ENCODE measurements around the gene MYL12A. TPM values are rescaled to one million over a fixed set of nuclear protein-coding genes. Genes with fewer than 3 reads are reported as not detected.

The MYL12A gene
- total and polyA plus RNA-seq, 2 experiments from 2014 or later, result 789 to 1,649 TPM

GRCh38 chr18:3235846-3236245 is 11.8 kb upstream of the MYL12A start:
- H3K36me3 ChIP-seq (ENCODE audit: low read depth), result no peaks in the 10 kb centered on the region
- no peaks in the 10 kb centered on the region for H3F3A ChIP-seq (ENCODE audit: insufficient read depth)
- TF ChIP-seq EZH2phosphoT487 (IDR thresholded peaks at IDR 0.05; ENCODE audit: insufficient read depth, low read depth) (no peak), EZH2 (IDR thresholded peaks at IDR 0.05; ENCODE audit: insufficient read depth, poor library complexity, severe bottlenecking) (no peak)
- H4K20me1 ChIP-seq (ENCODE audit: insufficient read depth), result no peaks in the 10 kb centered on the region
- no peak for DNase-seq
- no peak overlapping the region for H3K4me2 ChIP-seq (ENCODE audit: unreplicated experiment)
- WGBS, 2 experiments (ENCODE audit: low coverage in 1 of 2, low lambda C conversion rate in 2 of 2, missing lambda C conversion rate in 2 of 2), result 94 to 97% methylated on average over 2 of the region's 2 CpGs
- no peaks in the 10 kb centered on the region for H3K79me2 ChIP-seq (ENCODE audit: insufficient read depth)
- no peak overlapping the region for H3K27ac ChIP-seq
- no peak overlapping the region for H3K9ac ChIP-seq
- H3K27me3 ChIP-seq (replicated peaks; ENCODE audit: insufficient read depth), result no peaks in the 10 kb centered on the region
- no peaks in the 10 kb centered on the region for H3K4me1 ChIP-seq (ENCODE audit: insufficient read depth)
- H2AFZ ChIP-seq, result no peak overlapping the region
- in situ Hi-C loops (cut with MboI), result loop anchor here (5.0 kb wide), 1 partner anchor 79 kb away; no protein-coding TSS in a partner anchor
- no peaks in the 10 kb centered on the region for H3K9me3 ChIP-seq (ENCODE audit: low read depth)
- H3K9me2 ChIP-seq (ENCODE audit: insufficient read depth), result no peaks in the 10 kb centered on the region
- H3K4me3 ChIP-seq, result no peak overlapping the region

GRCh38 chr18:3236470-3236869 is 11.1 kb upstream of the MYL12A start:
- H3K79me2 ChIP-seq (ENCODE audit: insufficient read depth), result no peaks in the 10 kb centered on the region
- H3K4me3 ChIP-seq, result no peak overlapping the region
- in situ Hi-C loops (cut with MboI), result loop anchor here (5.0 kb wide), 1 partner anchor 79 kb away; no protein-coding TSS in a partner anchor
- no peak for TF ChIP-seq EZH2phosphoT487 (IDR thresholded peaks at IDR 0.05; ENCODE audit: insufficient read depth, low read depth)
- no peak for TF ChIP-seq EZH2 (IDR thresholded peaks at IDR 0.05; ENCODE audit: insufficient read depth, poor library complexity, severe bottlenecking)
- H3K9me3 ChIP-seq (ENCODE audit: low read depth), result no peaks in the 10 kb centered on the region
- no peaks in the 10 kb centered on the region for H3K36me3 ChIP-seq (ENCODE audit: low read depth)
- WGBS, 2 experiments (ENCODE audit: low coverage in 1 of 2, low lambda C conversion rate in 2 of 2, missing lambda C conversion rate in 2 of 2), result 67 to 68% methylated on average over 4 of the region's 4 CpGs
- H3F3A ChIP-seq (ENCODE audit: insufficient read depth), result no peaks in the 10 kb centered on the region
- DNase-seq, result no peak
- no peak overlapping the region for H3K9ac ChIP-seq
- no peaks in the 10 kb centered on the region for H3K27me3 ChIP-seq (replicated peaks; ENCODE audit: insufficient read depth)
- no peak overlapping the region for H3K4me2 ChIP-seq (ENCODE audit: unreplicated experiment)
- H3K27ac ChIP-seq, result no peak overlapping the region
- no peaks in the 10 kb centered on the region for H3K4me1 ChIP-seq (ENCODE audit: insufficient read depth)
- H3K9me2 ChIP-seq (ENCODE audit: insufficient read depth), result no peaks in the 10 kb centered on the region
- H4K20me1 ChIP-seq (ENCODE audit: insufficient read depth), result no peaks in the 10 kb centered on the region
- H2AFZ ChIP-seq, result no peak overlapping the region

GRCh38 chr18:3238742-3239141 is 8.9 kb upstream of the MYL12A start:
- WGBS, 2 experiments (ENCODE audit: low coverage in 1 of 2, low lambda C conversion rate in 2 of 2, missing lambda C conversion rate in 2 of 2), result 73 to 84% methylated on average over 2 of the region's 2 CpGs

GRCh38 chr18:3245185-3245564 is 2.4 kb upstream of the MYL12A start:
- Histone ChIP-seq H2AFZ (peak overlapping the region; percentile 89), H3K4me3 (peak overlapping the region; percentile 99)
- in situ Hi-C loops (cut with MboI), result loop anchor here (10.0 kb wide), 1 partner anchor 480 kb away; no protein-coding TSS in a partner anchor

More at GRCh38 chr18:3238742-3239141, 8.9 kb upstream of the MYL12A start:
- 0 out of 2 replicates have a peak, but pooled peaks cover 2% of the 10 kb centered on the region for H3K79me2 ChIP-seq (ENCODE audit: insufficient read depth)
- no peaks in the 10 kb centered on the region for H3K27me3 ChIP-seq (replicated peaks; ENCODE audit: insufficient read depth)
- TF ChIP-seq EZH2phosphoT487 (IDR thresholded peaks at IDR 0.05; ENCODE audit: insufficient read depth, low read depth) (no peak), EZH2 (IDR thresholded peaks at IDR 0.05; ENCODE audit: insufficient read depth, poor library complexity, severe bottlenecking) (no peak)
- peak; percentile 21 for DNase-seq
- H3K4me1 ChIP-seq (ENCODE audit: insufficient read depth), result no peaks in the 10 kb centered on the region
- H3K9me2 ChIP-seq (ENCODE audit: insufficient read depth), result no peaks in the 10 kb centered on the region
- H3K4me3 ChIP-seq, result no peak overlapping the region
- no peak overlapping the region for H3K9ac ChIP-seq
- no peaks in the 10 kb centered on the region for H3K9me3 ChIP-seq (ENCODE audit: low read depth)
- no peak overlapping the region for H3K27ac ChIP-seq
- no peaks in the 10 kb centered on the region for H4K20me1 ChIP-seq (ENCODE audit: insufficient read depth)
- H3K36me3 ChIP-seq (ENCODE audit: low read depth), result no peaks in the 10 kb centered on the region
- H2AFZ ChIP-seq, result no peak overlapping the region
- in situ Hi-C loops (cut with MboI), result loop anchor here (5.0 kb wide), 1 partner anchor 81 kb away; no protein-coding TSS in a partner anchor
- no peak overlapping the region for H3K4me2 ChIP-seq (ENCODE audit: unreplicated experiment)
- H3F3A ChIP-seq (ENCODE audit: insufficient read depth), result no peaks in the 10 kb centered on the region

More at GRCh38 chr18:3245185-3245564, 2.4 kb upstream of the MYL12A start:
- H3K4me1 ChIP-seq (ENCODE audit: insufficient read depth), result peaks cover 9% of the 10 kb centered on the region
- WGBS, 2 experiments (ENCODE audit: low coverage in 1 of 2, low lambda C conversion rate in 2 of 2, missing lambda C conversion rate in 2 of 2), result 87 to 94% methylated on average over 1 of the region's 1 CpG
- peak overlapping the region; percentile 91 for H3K4me2 ChIP-seq (ENCODE audit: unreplicated experiment)
- no peak overlapping the region; the same call in 1 of the 2 replicates for H3K9ac ChIP-seq
- H3K9me2 ChIP-seq (ENCODE audit: insufficient read depth), result no peaks in the 10 kb centered on the region
- H3K9me3 ChIP-seq (ENCODE audit: low read depth), result no peaks in the 10 kb centered on the region
- H3K27ac ChIP-seq, result no peak overlapping the region
- H3K36me3 ChIP-seq (ENCODE audit: low read depth), result peaks cover 9% of the 10 kb centered on the region; the same call in 1 of the 2 replicates
- no peak for DNase-seq
- TF ChIP-seq EZH2 (IDR thresholded peaks at IDR 0.05; ENCODE audit: insufficient read depth, poor library complexity, severe bottlenecking) (no peak), EZH2phosphoT487 (IDR thresholded peaks at IDR 0.05; ENCODE audit: insufficient read depth, low read depth) (no peak)
- H3K79me2 ChIP-seq (ENCODE audit: insufficient read depth), result peaks cover 42% of the 10 kb centered on the region
- no peaks in the 10 kb centered on the region for H4K20me1 ChIP-seq (ENCODE audit: insufficient read depth)
- peaks cover 33% of the 10 kb centered on the region for H3F3A ChIP-seq (ENCODE audit: insufficient read depth)
- no peaks in the 10 kb centered on the region for H3K27me3 ChIP-seq (replicated peaks; ENCODE audit: insufficient read depth)

All from GM23248 (cell line).